ENCODE measurements around the gene MEIS1. TPM values are rescaled to one million over a fixed set of nuclear protein-coding genes. Genes with fewer than 3 reads are reported as not detected.
A peak's percentile ranks its signal among the peaks of the same experiment; 100 is the strongest.

MEIS1 gene
- total RNA-seq, 1 donor from 2014 or later, result 3.4 TPM

DNA sequence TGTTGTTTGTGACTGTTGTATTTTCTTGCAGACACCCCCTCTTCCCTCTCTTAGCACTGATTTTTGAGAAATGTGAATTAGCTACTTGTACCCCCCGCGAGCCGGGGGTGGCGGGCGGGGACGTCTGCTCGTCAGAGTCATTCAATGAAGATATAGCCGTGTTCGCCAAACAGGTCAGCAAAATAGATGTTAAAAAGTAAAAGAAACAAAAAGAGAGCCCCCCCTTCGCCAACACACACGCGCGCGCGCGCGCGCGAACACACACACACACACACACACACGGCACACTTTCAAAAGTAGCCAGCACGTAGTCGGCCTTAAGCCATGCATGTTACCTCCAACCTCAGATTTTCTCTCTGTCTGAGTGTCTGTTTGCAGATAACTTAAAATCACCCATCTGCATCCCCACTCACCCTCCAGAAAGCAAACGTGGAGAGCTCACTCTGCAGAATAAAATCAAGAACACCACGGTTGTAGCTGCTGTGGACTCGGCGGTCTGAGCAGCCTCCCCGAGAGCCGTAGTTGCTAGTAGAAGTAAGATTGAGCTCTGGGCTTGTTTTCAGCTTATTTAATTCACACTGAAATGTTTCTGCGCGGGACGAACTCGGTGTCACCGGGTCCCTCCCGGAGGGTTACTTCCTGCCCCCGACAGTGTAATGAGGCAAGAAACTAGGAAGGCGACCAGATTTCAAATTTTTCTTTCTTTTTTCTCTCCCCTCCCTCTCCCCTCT, 5.1 kb downstream of the MEIS1 start:
- H3K79me2 ChIP-seq (ENCODE audit: insufficient read depth, low read length), result peaks cover 96% of the 10 kb centered on the region
- no peaks in the 10 kb centered on the region for H3K9me3 ChIP-seq (ENCODE audit: insufficient read depth, low read depth, low read length)
- Mint-ChIP-seq H3K4me3 (ENCODE audit: unreplicated experiment) (peak overlapping the region; percentile 67), H3K36me3 (ENCODE audit: low read depth, unreplicated experiment) (peaks cover 3% of the 10 kb centered on the region), H3K27me3 (ENCODE audit: low read depth, unreplicated experiment) (peaks cover 86% of the 10 kb centered on the region), H3K4me1 (ENCODE audit: low read depth, unreplicated experiment) (peaks cover 2% of the 10 kb centered on the region), H3K27ac (ENCODE audit: unreplicated experiment) (no peak overlapping the region), H3K9me3 (ENCODE audit: unreplicated experiment) (peaks cover 7% of the 10 kb centered on the region)
- peaks cover 18% of the 10 kb centered on the region for H3K4me1 ChIP-seq (ENCODE audit: insufficient read depth, low read length)
- no peaks in the 10 kb centered on the region for H4K20me1 ChIP-seq (ENCODE audit: insufficient read depth, low read length)
- TF ChIP-seq, protein P1, sequence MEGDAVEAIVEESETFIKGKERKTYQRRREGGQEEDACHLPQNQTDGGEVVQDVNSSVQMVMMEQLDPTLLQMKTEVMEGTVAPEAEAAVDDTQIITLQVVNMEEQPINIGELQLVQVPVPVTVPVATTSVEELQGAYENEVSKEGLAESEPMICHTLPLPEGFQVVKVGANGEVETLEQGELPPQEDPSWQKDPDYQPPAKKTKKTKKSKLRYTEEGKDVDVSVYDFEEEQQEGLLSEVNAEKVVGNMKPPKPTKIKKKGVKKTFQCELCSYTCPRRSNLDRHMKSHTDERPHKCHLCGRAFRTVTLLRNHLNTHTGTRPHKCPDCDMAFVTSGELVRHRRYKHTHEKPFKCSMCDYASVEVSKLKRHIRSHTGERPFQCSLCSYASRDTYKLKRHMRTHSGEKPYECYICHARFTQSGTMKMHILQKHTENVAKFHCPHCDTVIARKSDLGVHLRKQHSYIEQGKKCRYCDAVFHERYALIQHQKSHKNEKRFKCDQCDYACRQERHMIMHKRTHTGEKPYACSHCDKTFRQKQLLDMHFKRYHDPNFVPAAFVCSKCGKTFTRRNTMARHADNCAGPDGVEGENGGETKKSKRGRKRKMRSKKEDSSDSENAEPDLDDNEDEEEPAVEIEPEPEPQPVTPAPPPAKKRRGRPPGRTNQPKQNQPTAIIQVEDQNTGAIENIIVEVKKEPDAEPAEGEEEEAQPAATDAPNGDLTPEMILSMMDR (IDR thresholded peaks at IDR 0.05; ENCODE audit: insufficient read depth, low read depth, low read length), result no peak
- TF ChIP-seq EZH2 (IDR thresholded peaks at IDR 0.05; ENCODE audit: insufficient read depth, low read length), result no peak
- FAIRE-seq (no peak), DNase-seq (ENCODE audit: low read depth) (no peak)
- peaks cover 14% of the 10 kb centered on the region for H3K27me3 ChIP-seq (ENCODE audit: insufficient read depth, low read length)
- peak overlapping the region; percentile 46 for H2AFZ ChIP-seq (ENCODE audit: low read depth, low read length)
- H3K4me2 ChIP-seq (ENCODE audit: low read length), result peak overlapping the region; percentile 99
- H3K36me3 ChIP-seq (ENCODE audit: insufficient read depth, low read length), result peaks cover 3% of the 10 kb centered on the region
- peak overlapping the region; percentile 86 for H3K27ac ChIP-seq (ENCODE audit: low read depth, low read length)
- peak overlapping the region; percentile 85 for H3K9ac ChIP-seq (ENCODE audit: low read length)
- H3K4me3 ChIP-seq (ENCODE audit: insufficient read depth, low read depth, low read length), result peak overlapping the region; percentile 77

DNA sequence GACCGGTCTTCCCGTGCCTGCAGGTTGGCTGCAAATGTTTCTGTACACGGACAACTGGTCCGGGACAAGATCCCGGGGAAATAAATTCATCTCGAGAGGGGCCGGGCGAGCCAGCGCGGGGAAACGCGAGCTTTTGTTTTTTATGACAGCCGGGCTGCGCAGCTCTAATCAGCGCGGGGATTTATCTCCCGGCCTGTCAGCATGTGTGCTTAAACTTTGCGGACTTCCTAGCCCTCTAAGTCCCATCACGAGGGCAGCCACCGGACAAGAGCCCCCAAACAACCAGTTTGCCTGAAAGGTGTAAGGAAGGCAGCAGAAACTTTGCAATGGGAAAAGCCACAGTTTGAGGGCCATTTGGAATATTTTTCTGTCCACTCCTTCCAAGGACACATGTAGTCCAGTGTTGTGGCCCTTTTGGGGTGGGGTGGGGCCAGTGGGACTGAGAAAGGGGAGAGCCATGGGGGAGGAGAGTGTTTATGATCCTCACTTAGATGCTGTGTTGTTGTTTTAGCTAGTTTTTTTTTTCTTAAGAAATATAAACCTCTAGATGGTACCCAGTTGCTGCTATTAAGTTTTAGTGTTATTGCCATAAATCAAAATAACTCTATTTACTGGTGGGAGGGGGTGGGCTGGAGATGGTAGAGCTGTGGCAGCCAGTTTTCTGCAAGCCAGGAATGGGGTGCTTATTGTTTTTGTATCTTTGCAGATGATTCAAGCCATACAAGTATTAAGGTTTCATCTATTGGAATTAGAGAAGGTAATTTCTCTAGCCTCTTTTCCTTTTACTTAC, 6.0 kb downstream of the MEIS1 start:
- peaks cover 2% of the 10 kb centered on the region for H3K4me1 Mint-ChIP-seq (ENCODE audit: low read depth, unreplicated experiment)
- H3K36me3 ChIP-seq (ENCODE audit: insufficient read depth, low read length), result peaks cover 3% of the 10 kb centered on the region
- H3K4me3 ChIP-seq (ENCODE audit: insufficient read depth, low read depth, low read length), result peak overlapping the region; percentile 77
- H3K27ac Mint-ChIP-seq (ENCODE audit: unreplicated experiment), result no peak overlapping the region
- peaks cover 20% of the 10 kb centered on the region for H3K4me1 ChIP-seq (ENCODE audit: insufficient read depth, low read length)
- H3K9me3 ChIP-seq (ENCODE audit: insufficient read depth, low read depth, low read length), result no peaks in the 10 kb centered on the region
- peak overlapping the region; percentile 85 for H3K9ac ChIP-seq (ENCODE audit: low read length)
- TF ChIP-seq, protein P1 (IDR thresholded peaks at IDR 0.05; ENCODE audit: insufficient read depth, low read depth, low read length), result no peak
- peak; percentile 5 for TF ChIP-seq EZH2 (IDR thresholded peaks at IDR 0.05; ENCODE audit: insufficient read depth, low read length)
- peaks cover 14% of the 10 kb centered on the region for H3K27me3 ChIP-seq (ENCODE audit: insufficient read depth, low read length)
- FAIRE-seq, result peak; percentile 26
- peaks cover 84% of the 10 kb centered on the region for H3K27me3 Mint-ChIP-seq (ENCODE audit: low read depth, unreplicated experiment)
- peak overlapping the region; percentile 57 for H3K27ac ChIP-seq (ENCODE audit: low read depth, low read length)
- peaks cover 98% of the 10 kb centered on the region for H3K79me2 ChIP-seq (ENCODE audit: insufficient read depth, low read length)
- no peak overlapping the region for H2AFZ ChIP-seq (ENCODE audit: low read depth, low read length)
- no peaks in the 10 kb centered on the region for H4K20me1 ChIP-seq (ENCODE audit: insufficient read depth, low read length)
- H3K9me3 Mint-ChIP-seq (ENCODE audit: unreplicated experiment), result peaks cover 7% of the 10 kb centered on the region
- peak overlapping the region; percentile 99 for H3K4me2 ChIP-seq (ENCODE audit: low read length)
- H3K4me3 Mint-ChIP-seq (ENCODE audit: unreplicated experiment), result no peak overlapping the region
- H3K36me3 Mint-ChIP-seq (ENCODE audit: low read depth, unreplicated experiment), result peaks cover 3% of the 10 kb centered on the region
- no peak for DNase-seq (ENCODE audit: low read depth)

Data from astrocyte (in vitro differentiated cells and primary cell).